ENCODE results near the gene BCL11A.

BCL11A gene

GRCh38 chr2:60490848-60491247 lies 62.6 kb downstream of the BCL11A start:
- TF ChIP-seq POLR2A (IDR thresholded peaks at IDR 0.05; ENCODE audit: low read depth, low read length), result no peak
- DNase-seq (ENCODE audit: insufficient read length, low spot score), result no peak
- no peak for FAIRE-seq

- DNase-seq (ENCODE audit: insufficient read length, low spot score), result no peak
- no peak for TF ChIP-seq POLR2A (IDR thresholded peaks at IDR 0.05; ENCODE audit: low read depth, low read length)
- no peak for FAIRE-seq
Measured at GRCh38 chr2:60490441-60490840, 63.0 kb downstream of the BCL11A start.

GRCh38 chr2:60489289-60489688 lies 64.2 kb downstream of the BCL11A start:
- DNase-seq (ENCODE audit: insufficient read length, low spot score) (no peak), FAIRE-seq (no peak)
- no peak for TF ChIP-seq POLR2A (IDR thresholded peaks at IDR 0.05; ENCODE audit: low read depth, low read length)

- DNase-seq (ENCODE audit: insufficient read length, low spot score) (no peak), FAIRE-seq (no peak)
- TF ChIP-seq POLR2A (IDR thresholded peaks at IDR 0.05; ENCODE audit: low read depth, low read length), result no peak
Measured at GRCh38 chr2:60488291-60488690, 65.2 kb downstream of the BCL11A start.

GRCh38 chr2:60487174-60487573 lies 66.3 kb downstream of the BCL11A start:
- no peak for FAIRE-seq
- TF ChIP-seq POLR2A (IDR thresholded peaks at IDR 0.05; ENCODE audit: low read depth, low read length), result no peak
- DNase-seq (ENCODE audit: insufficient read length, low spot score), result no peak

- FAIRE-seq, result no peak
- no peak for TF ChIP-seq POLR2A (IDR thresholded peaks at IDR 0.05; ENCODE audit: low read depth, low read length)
Measured at GRCh38 chr2:60486551-60486950, 66.9 kb downstream of the BCL11A start.

GRCh38 chr2:60486067-60486466 lies 67.4 kb downstream of the BCL11A start:
- no peak for DNase-seq (ENCODE audit: insufficient read length, low spot score)
- TF ChIP-seq POLR2A (IDR thresholded peaks at IDR 0.05; ENCODE audit: low read depth, low read length), result no peak
- no peak for FAIRE-seq

More at GRCh38 chr2:60486551-60486950, 66.9 kb downstream of the BCL11A start:
- DNase-seq (ENCODE audit: insufficient read length, low spot score), result no peak

- DNase-seq (ENCODE audit: insufficient read length, low spot score), result no peak
- no peak for TF ChIP-seq POLR2A (IDR thresholded peaks at IDR 0.05; ENCODE audit: low read depth, low read length)
- no peak for FAIRE-seq
Measured at GRCh38 chr2:60485550-60485949, 67.9 kb downstream of the BCL11A start.

GRCh38 chr2:60485055-60485454 lies 68.4 kb downstream of the BCL11A start:
- FAIRE-seq (no peak), DNase-seq (ENCODE audit: insufficient read length, low spot score) (no peak)
- no peak for TF ChIP-seq POLR2A (IDR thresholded peaks at IDR 0.05; ENCODE audit: low read depth, low read length)

- DNase-seq (ENCODE audit: insufficient read length, low spot score) (no peak), FAIRE-seq (no peak)
- no peak for TF ChIP-seq POLR2A (IDR thresholded peaks at IDR 0.05; ENCODE audit: low read depth, low read length)
Measured at GRCh38 chr2:60484133-60484645, 69.3 kb downstream of the BCL11A start.

GRCh38 chr2:60483401-60483800 lies 70.1 kb downstream of the BCL11A start:
- no peak for FAIRE-seq
- TF ChIP-seq POLR2A (IDR thresholded peaks at IDR 0.05; ENCODE audit: low read depth, low read length), result no peak
- no peak for DNase-seq (ENCODE audit: insufficient read length, low spot score)

- no peak for FAIRE-seq
- TF ChIP-seq POLR2A (IDR thresholded peaks at IDR 0.05; ENCODE audit: low read depth, low read length), result no peak
- DNase-seq (ENCODE audit: insufficient read length, low spot score), result no peak
Measured at GRCh38 chr2:60482222-60482621, 71.2 kb downstream of the BCL11A start.

- DNase-seq (ENCODE audit: insufficient read length, low spot score) (no peak), FAIRE-seq (no peak)
- TF ChIP-seq POLR2A (IDR thresholded peaks at IDR 0.05; ENCODE audit: low read depth, low read length), result no peak
Measured at GRCh38 chr2:60481257-60481656, 72.2 kb downstream of the BCL11A start.

- no peak for TF ChIP-seq POLR2A (IDR thresholded peaks at IDR 0.05; ENCODE audit: low read depth, low read length)
- no peak for DNase-seq (ENCODE audit: insufficient read length, low spot score)
- no peak for FAIRE-seq
Measured at GRCh38 chr2:60480089-60480773, 73.2 kb downstream of the BCL11A start.

All from H54 (cell line).